Stimulated activated CD8-positive, alpha-beta memory T cell treated with anti-CD3 and anti-CD28 coated beads, Interleukin-2, amount 100 ng/mL, for 48 hours (primary cell): ENCODE results near the gene FNIP2.
"Not testable (repeated sequence)": the region's sequence is repeated elsewhere in the genome, so short reads cannot be mapped to it uniquely, and the experiment has no call there.

Source experiments
- DNase-seq, 2 donors: peaks; one replicate each; pipeline ENCODE4 v3.0.0-alpha.2; 2020; ENCODE audit warnings: low read depth in 2 of 2

Gene FNIP2

DNA sequence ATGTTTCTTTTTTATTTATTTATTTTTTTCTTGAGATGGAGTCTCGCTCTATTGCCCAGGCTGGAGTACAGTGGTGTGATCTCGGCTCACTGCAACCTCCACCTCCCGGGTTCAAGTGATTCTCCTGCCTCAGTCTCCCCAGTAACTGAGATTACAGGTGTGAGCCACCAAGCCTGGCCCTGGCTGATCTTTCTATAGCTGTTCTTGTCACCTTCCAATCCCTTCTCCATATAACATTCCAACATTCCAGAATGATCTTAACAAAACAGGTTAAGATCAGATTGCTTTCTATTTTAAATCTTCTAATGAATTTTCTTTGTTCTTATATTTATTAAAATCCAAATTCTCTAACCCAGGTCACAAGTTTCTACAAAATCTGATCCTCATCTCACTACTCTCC, 188.1 kb downstream of the FNIP2 start:
- not testable (repeated sequence) for DNase-seq
